H1 (cell line): Measurements from ENCODE around the gene MPND. TPM values are rescaled to one million over a fixed set of nuclear protein-coding genes. Genes with fewer than 3 reads are reported as not detected.
"Not testable (repeated sequence)": the region's sequence is repeated elsewhere in the genome, so short reads cannot be mapped to it uniquely, and the experiment has no call there.

Source experiments
- CTCF ChIA-PET: fragments of 300-600 bp; sonication (Branson Sonifier 250); formaldehyde crosslinking; loops from one replicate; lab custom pipeline; 2021; ENCODE audit not compliant: partially characterized antibody; lab: Charles Lee
- POLR2A ChIA-PET: fragments of 300-600 bp; sonication (Branson Sonifier 250); formaldehyde crosslinking; loops from one replicate; lab custom pipeline; 2021; ENCODE audit warnings: inconsistent platforms; ENCODE audit not compliant: partially characterized antibody; lab: Charles Lee
- DNase-seq, 2 experiments: peaks; one replicate each; pipeline versions ENCODE4 v3.0.0 to v3.0.0-alpha.2; 2010 to 2022; ENCODE audit warnings: low spot score in 2 of 2, low read depth in 1 of 2, mixed read lengths in 1 of 2
- FAIRE-seq: peaks from 2 replicates; lab custom pipeline; 2011; peaks lifted over from hg19 to GRCh38; lab: Jason Lieb, UNC
- H2AFZ ChIP-seq: 2 replicates; pipeline ENCODE4 v1.8.1; 2012; ENCODE audit warnings: low read length, inconsistent platforms
- H2AK5ac ChIP-seq: 2 replicates; pipeline ENCODE4 v1.6.1; 2013; ENCODE audit warnings: low read depth, low read length
- H2BK120ac ChIP-seq: replicated peaks from 2 replicates; pipeline ENCODE3; 2013; ENCODE audit warnings: low read depth, low read length, inconsistent platforms
- H2BK12ac ChIP-seq: 2 replicates; pipeline ENCODE4 v1.6.1; 2013; ENCODE audit warnings: low read depth, low read length
- H2BK15ac ChIP-seq: 2 replicates; pipeline ENCODE4 v1.6.1; 2013; ENCODE audit warnings: low read length
- H2BK20ac ChIP-seq: 2 replicates; pipeline ENCODE4 v1.6.1; 2013; ENCODE audit warnings: low read length
- H2BK5ac ChIP-seq: 2 replicates; pipeline ENCODE4 v1.6.1; 2013; ENCODE audit warnings: low read depth, low read length
- H3K14ac ChIP-seq: 2 replicates; pipeline ENCODE4 v1.6.1; 2013; ENCODE audit warnings: inconsistent platforms; ENCODE audit not compliant: insufficient read length
- H3K18ac ChIP-seq: 2 replicates; pipeline ENCODE4 v1.6.1; 2013; ENCODE audit warnings: low read length; ENCODE audit errors: extremely low read depth
- H3K23ac ChIP-seq: 2 replicates; pipeline ENCODE4 v1.6.1; 2013; ENCODE audit warnings: inconsistent platforms; ENCODE audit not compliant: insufficient read length
- H3K23me2 ChIP-seq: 2 replicates; pipeline ENCODE4 v1.6.1; 2013; ENCODE audit warnings: low read depth, low read length
- H3K27ac ChIP-seq: 2 replicates; pipeline ENCODE4 v1.6.1; 2011; ENCODE audit warnings: low read depth, low read length, inconsistent platforms
- H3K27me3 ChIP-seq, 4 experiments: replicated peaks in 1 of 4; 1 replicate in 1 of 4; 2 replicates in 3 of 4; pipeline versions ENCODE4 v1.6.1 to v1.8.1; 2011 to 2013; ENCODE audit warnings: low read length in 3 of 4, mild to moderate bottlenecking in 3 of 4, inconsistent platforms in 2 of 4, mixed read lengths in 2 of 4, moderate library complexity in 1 of 4; ENCODE audit not compliant: control insufficient read depth in 3 of 4, insufficient read depth in 3 of 4; ENCODE audit errors: extremely low read depth in 1 of 4
- H3K36me3 ChIP-seq, 4 experiments: 2 replicates each; pipeline versions ENCODE4 v1.6.1 to v1.8.1; 2011 to 2013; ENCODE audit warnings: mild to moderate bottlenecking in 4 of 4, low read length in 3 of 4, moderate library complexity in 2 of 4, control low read depth in 1 of 4, inconsistent platforms in 1 of 4; ENCODE audit not compliant: insufficient read depth in 4 of 4, control insufficient read depth in 2 of 4
- H3K4ac ChIP-seq: replicated peaks from 2 replicates; pipeline ENCODE3; 2013; ENCODE audit warnings: low read length, low read depth, mixed read lengths, inconsistent platforms; ENCODE audit not compliant: insufficient read length
- H3K4me1 ChIP-seq, 4 experiments: replicated peaks in 1 of 4; 1 replicate in 1 of 4; 2 replicates in 3 of 4; pipeline versions ENCODE4 v1.6.1 to v1.8.1; 2011 to 2013; ENCODE audit warnings: low read length in 3 of 4, inconsistent platforms in 2 of 4, mixed read lengths in 1 of 4; ENCODE audit not compliant: insufficient read depth in 4 of 4, control insufficient read depth in 3 of 4
- H3K4me2 ChIP-seq, 2 experiments: 2 replicates each; pipeline versions ENCODE4 v1.6.1 to v1.8.1; 2011 to 2013; ENCODE audit warnings: low read depth in 2 of 2, low read length in 2 of 2, control low read depth in 1 of 2, inconsistent platforms in 1 of 2, mild to moderate bottlenecking in 1 of 2; ENCODE audit not compliant: insufficient read depth in 1 of 2
- H3K4me3 ChIP-seq, 4 experiments: fragments of 200-600, 300-600 bp in 1 of 4; sonication (generic), shearing (Covaris generic), sonication (Bioruptor Twin) in 1 of 4; 2 replicates each; pipeline versions ENCODE4 v1.5.1 to v1.8.1; 2011 to 2016; ENCODE audit warnings: low read length in 4 of 4, low read depth in 3 of 4, control low read depth in 2 of 4, inconsistent platforms in 2 of 4, mild to moderate bottlenecking in 2 of 4, mixed read lengths in 1 of 4, moderate library complexity in 1 of 4; ENCODE audit not compliant: insufficient read depth in 2 of 4; ENCODE audit errors: extremely low read depth in 1 of 4
- H3K56ac ChIP-seq: replicated peaks from 2 replicates; pipeline ENCODE3; 2013; ENCODE audit warnings: low read depth, mild to moderate bottlenecking, mixed read lengths, low read length, inconsistent platforms; ENCODE audit not compliant: insufficient read length
- H3K79me1 ChIP-seq: 2 replicates; pipeline ENCODE4 v1.6.1; 2013; ENCODE audit warnings: low read depth, low read length, control low read depth
- H3K79me2 ChIP-seq, 2 experiments: 2 replicates each; pipeline versions ENCODE4 v1.6.1 to v1.8.1; 2012 to 2013; ENCODE audit warnings: low read length in 2 of 2, mild to moderate bottlenecking in 2 of 2, inconsistent platforms in 1 of 2; ENCODE audit not compliant: insufficient read depth in 2 of 2, control insufficient read depth in 1 of 2
- H3K9ac ChIP-seq, 4 experiments: replicated peaks in 1 of 4; 1 replicate in 1 of 4; 2 replicates in 3 of 4; pipeline versions ENCODE4 v1.6.1 to v1.8.1; 2011 to 2013; ENCODE audit warnings: low read depth in 3 of 4, low read length in 3 of 4, control low read depth in 2 of 4, mild to moderate bottlenecking in 2 of 4, moderate library complexity in 2 of 4, inconsistent platforms in 1 of 4; ENCODE audit errors: extremely low read depth in 1 of 4
- H3K9me3 ChIP-seq, 2 experiments: 2 replicates each; pipeline versions ENCODE4 v1.6.1 to v1.8.1; 2012 to 2013; ENCODE audit warnings: mild to moderate bottlenecking in 2 of 2, moderate library complexity in 2 of 2, control low read depth in 1 of 2, inconsistent platforms in 1 of 2, low read depth in 1 of 2, low read length in 1 of 2, mixed read lengths in 1 of 2; ENCODE audit not compliant: insufficient read depth in 2 of 2
- H4K20me1 ChIP-seq, 2 experiments: replicated peaks in 1 of 2; 2 replicates each; pipeline versions ENCODE3 to v1.8.1; 2011 to 2013; ENCODE audit warnings: inconsistent platforms in 2 of 2, low read length in 2 of 2, mild to moderate bottlenecking in 1 of 2; ENCODE audit not compliant: insufficient read depth in 2 of 2, control insufficient read depth in 1 of 2
- H4K5ac ChIP-seq: 2 replicates; pipeline ENCODE4 v1.6.1; 2013; ENCODE audit warnings: low read length, low read depth, mixed read lengths, inconsistent platforms; ENCODE audit not compliant: insufficient read length
- H4K8ac ChIP-seq: 2 replicates; pipeline ENCODE4 v1.8.0; 2013; ENCODE audit warnings: mild to moderate bottlenecking, moderate library complexity, low read length, inconsistent platforms; ENCODE audit not compliant: insufficient read depth; ENCODE audit errors: extremely low read depth
- H4K91ac ChIP-seq: replicated peaks from 2 replicates; pipeline ENCODE3; 2013; ENCODE audit warnings: low read length, mixed read lengths, inconsistent platforms; ENCODE audit not compliant: insufficient read length
- KDM1A ChIP-seq: fragments of 200-600, 300-600 bp; sonication (generic); IDR thresholded peaks from 2 replicates; pipeline ENCODE4 v1.7.1; 2016; ENCODE audit warnings: mild to moderate bottlenecking, low read length, borderline replicate concordance
- SP1 ChIP-seq: IDR thresholded peaks from 2 replicates; pipeline ENCODE4 v1.6.1; 2011; ENCODE audit warnings: low read depth, low read length
- TAF1 ChIP-seq: IDR thresholded peaks from 2 replicates; pipeline ENCODE4 v1.6.1; 2011; ENCODE audit warnings: mild to moderate bottlenecking, low read depth, low read length
- WGBS, 2 experiments: shearing (Covaris generic) in 1 of 2; methylation state at CpG; one replicate each; pipeline versions ENCODE4 v1.1.6 to v1.1.7; 2013 to 2015; ENCODE audit warnings: low lambda C conversion rate in 2 of 2, mixed read lengths in 2 of 2, inconsistent platforms in 1 of 2, low coverage in 1 of 2, missing lambda C conversion rate in 1 of 2; ENCODE audit not compliant: insufficient replicate concordance in 2 of 2, insufficient coverage in 1 of 2, insufficient read length in 1 of 2; ENCODE audit errors: extremely low coverage in 1 of 2, missing lambda C conversion rate in 1 of 2; 5-methylcytosine and 5-hydroxymethylcytosine counted together
- polyA plus RNA-seq, 7 experiments: library from polyadenylated mRNA; depleted of rRNA in 3 of 7; stranded (reverse) in 5 of 7; unstranded in 2 of 7; fragments of >200 nt in 5 of 7; fragments of 200-250 nt in 2 of 7; gene quantifications; 1 replicate in 5 of 7; 2 replicates in 1 of 7; 4 replicates in 1 of 7; pipeline versions ENCODE4 v1.2.1 to v1.2.3, GENCODE V29; 2011 to 2013; ENCODE audit warnings: missing spikeins in 2 of 7, mixed read lengths in 2 of 7
- total RNA-seq: library from RNA; stranded (reverse); fragmentation: NEBNext Ultra II Directional; extraction: Animal tissue kit (Norgen Biotek cat#: 25700); gene quantifications from 2 replicates; pipeline ENCODE4 v1.2.1, GENCODE V29; 2021

The MPND gene
- total and polyA plus RNA-seq, 2 of the 8 experiments (the other 6 are each of a cell fraction or from before 2014, with no cell fraction given): 22.9 to 27.7 TPM

DNA sequence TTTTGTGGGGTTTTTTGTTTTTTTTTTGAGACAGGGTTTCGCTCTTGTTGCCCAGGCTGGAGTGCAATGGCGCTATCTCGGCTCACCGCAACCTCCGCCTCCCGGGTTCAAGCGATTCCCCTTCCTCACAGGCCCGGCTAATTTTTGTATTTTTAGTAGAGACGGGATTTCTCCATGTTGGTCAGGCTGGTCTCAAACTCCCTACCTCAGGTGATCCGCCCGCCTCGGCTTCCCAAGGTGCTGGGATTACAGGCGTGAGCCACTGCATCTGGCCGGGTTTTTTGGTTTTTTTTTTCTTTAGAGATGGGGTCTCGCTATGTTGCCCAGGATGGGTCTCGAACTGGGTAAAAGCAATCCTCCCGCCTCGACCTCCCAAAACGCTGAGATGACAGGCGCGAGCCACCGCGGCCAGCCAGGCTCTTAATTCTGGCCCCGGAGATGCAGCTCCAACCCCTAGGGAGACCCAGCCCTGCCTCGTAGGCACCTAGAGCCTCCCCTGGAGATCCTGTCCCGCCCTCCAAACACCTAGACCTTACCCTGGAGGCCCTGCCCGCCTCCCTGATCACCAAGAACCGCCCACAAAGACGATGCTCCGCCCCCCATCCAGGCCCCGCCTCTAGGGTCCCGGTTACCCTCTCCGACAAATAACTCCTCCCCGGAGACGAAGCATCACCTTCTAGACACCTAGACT is 14.2 kb upstream of the MPND start:
- Histone ChIP-seq H3K9ac (peak overlapping the region in 1 of 4 experiments; percentile 20; a peak in 3 of 7 replicates), H3K4me3 (peak overlapping the region; percentile 70 to 80 (median 74)), H4K8ac (peak overlapping the region; percentile 57; the same call in 1 of the 2 replicates), H3K27ac (peak overlapping the region; percentile 60; the same call in 1 of the 2 replicates), H4K20me1 (peaks cover 2 to 15% of the 10 kb centered on the region in 2 experiments), H3K4me2 (peak overlapping the region; percentile 88 to 89), H3K23me2 (peaks cover 12% of the 10 kb centered on the region; the same call in 1 of the 2 replicates)
- H3K79me1 ChIP-seq, H3K79me2 ChIP-seq, H3K4me1 ChIP-seq, H2BK120ac ChIP-seq, H3K23ac ChIP-seq, H2AK5ac ChIP-seq, H2BK12ac ChIP-seq, H3K56ac ChIP-seq, H3K4ac ChIP-seq, H2BK15ac ChIP-seq, H2BK5ac ChIP-seq, H3K18ac ChIP-seq, H3K27me3 ChIP-seq, FAIRE-seq, H4K5ac ChIP-seq, H3K36me3 ChIP-seq, H3K14ac ChIP-seq, H2BK20ac ChIP-seq, H3K9me3 ChIP-seq, H2AFZ ChIP-seq, H4K91ac ChIP-seq: not testable (repeated sequence)
- TF ChIP-seq TAF1 (peak; percentile 9; the same call in 1 of the 2 replicates), SP1 (peak; percentile 32; the same call in 1 of the 2 replicates), KDM1A (peak; percentile 39; the same call in 1 of the 2 replicates)
- DNase-seq: peak in 1 of 2 experiments; percentile 92
- CTCF ChIA-PET: interaction anchor here (0.7 to 1.3 kb wide), 3 partner anchors 18 to 63 kb away, joined by 3 read pairs; no protein-coding TSS in a partner anchor
- POLR2A ChIA-PET: interaction anchor here (0.5 to 4.8 kb wide), 7 partner anchors 10 to 80 kb away, joined by 3 to 46 read pairs (median 6); partner anchors contain the start of genes MPND and STAP2
- WGBS, 2 experiments: 54% methylated on average over 32 of the region's 35 CpGs; no CpG with 5 or more reads in 1 of the 2 experiments
